DND-41 (cell line): ENCODE measurements around the gene SETD3.

Experiments
- EZH2 ChIP-seq: IDR thresholded peaks from 3 replicates; pipeline ENCODE4 v1.6.1; 2012; ENCODE audit warnings: borderline replicate concordance, low read depth, mild to moderate bottlenecking, moderate library complexity, low read length, inconsistent platforms; ENCODE audit not compliant: severe bottlenecking
- TF ChIP-seq, protein P1 (sequence below): IDR thresholded peaks from 2 replicates; pipeline ENCODE4 v1.5.1; 2012; ENCODE audit warnings: borderline replicate concordance, low read length, moderate library complexity, mild to moderate bottlenecking; ENCODE audit not compliant: poor library complexity, severe bottlenecking; ENCODE audit errors: extremely low read depth

DNA sequence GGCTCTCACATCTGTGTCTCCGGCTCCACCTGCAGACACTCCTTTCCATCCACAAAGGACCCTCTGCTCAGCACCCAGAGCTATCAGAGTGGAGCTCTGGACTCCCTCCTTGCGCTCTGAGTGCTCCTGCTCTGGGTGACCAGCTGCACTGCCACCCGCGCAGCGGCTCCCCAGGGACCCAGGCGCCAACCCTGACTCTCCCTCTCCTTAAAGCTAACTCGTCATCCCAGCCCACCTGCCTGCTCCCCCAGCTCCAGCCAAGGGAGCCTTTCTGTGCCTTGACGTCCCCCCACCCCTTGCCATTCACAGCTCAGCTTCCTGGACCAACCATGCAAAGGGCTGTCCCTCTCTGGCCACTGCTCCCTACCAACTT is 99.0 kb downstream of the SETD3 start:
- TF ChIP-seq, protein P1, sequence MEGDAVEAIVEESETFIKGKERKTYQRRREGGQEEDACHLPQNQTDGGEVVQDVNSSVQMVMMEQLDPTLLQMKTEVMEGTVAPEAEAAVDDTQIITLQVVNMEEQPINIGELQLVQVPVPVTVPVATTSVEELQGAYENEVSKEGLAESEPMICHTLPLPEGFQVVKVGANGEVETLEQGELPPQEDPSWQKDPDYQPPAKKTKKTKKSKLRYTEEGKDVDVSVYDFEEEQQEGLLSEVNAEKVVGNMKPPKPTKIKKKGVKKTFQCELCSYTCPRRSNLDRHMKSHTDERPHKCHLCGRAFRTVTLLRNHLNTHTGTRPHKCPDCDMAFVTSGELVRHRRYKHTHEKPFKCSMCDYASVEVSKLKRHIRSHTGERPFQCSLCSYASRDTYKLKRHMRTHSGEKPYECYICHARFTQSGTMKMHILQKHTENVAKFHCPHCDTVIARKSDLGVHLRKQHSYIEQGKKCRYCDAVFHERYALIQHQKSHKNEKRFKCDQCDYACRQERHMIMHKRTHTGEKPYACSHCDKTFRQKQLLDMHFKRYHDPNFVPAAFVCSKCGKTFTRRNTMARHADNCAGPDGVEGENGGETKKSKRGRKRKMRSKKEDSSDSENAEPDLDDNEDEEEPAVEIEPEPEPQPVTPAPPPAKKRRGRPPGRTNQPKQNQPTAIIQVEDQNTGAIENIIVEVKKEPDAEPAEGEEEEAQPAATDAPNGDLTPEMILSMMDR = no peak
- no peak for TF ChIP-seq EZH2
